BE2C (cell line): Measurements from ENCODE around the gene IGFLR1.
A peak's percentile ranks its signal among the peaks of the same experiment; 100 is the strongest.

Source experiments
- DNase-seq: peaks from one replicate; pipeline ENCODE4 v3.0.0-alpha.2; 2020
- H3K27me3 ChIP-seq: fragments of 250-450 bp; sonication (Bioruptor Pico); 2 replicates; pipeline ENCODE4 v1.5.1; 2020; ENCODE audit warnings: mild to moderate bottlenecking
- H3K36me3 ChIP-seq: fragments of 250-450 bp; sonication (Bioruptor Pico); 2 replicates; pipeline ENCODE4 v1.5.1; 2020; ENCODE audit warnings: mild to moderate bottlenecking
- H3K4me1 ChIP-seq: fragments of 250-450 bp; sonication (Bioruptor Pico); 2 replicates; pipeline ENCODE4 v1.5.1; 2020
- H3K4me3 ChIP-seq: 2 replicates; pipeline ENCODE4 v1.5.1; 2011; ENCODE audit warnings: low read depth, low read length
- H3K9me3 ChIP-seq: fragments of 250-450 bp; sonication (Bioruptor Pico); 2 replicates; pipeline ENCODE4 v1.5.1; 2020
- TF ChIP-seq, protein P1 (sequence below): IDR thresholded peaks from 2 replicates; pipeline ENCODE4 v1.5.1; 2012; ENCODE audit warnings: mild to moderate bottlenecking, low read depth, low read length

IGFLR1 gene

DNA sequence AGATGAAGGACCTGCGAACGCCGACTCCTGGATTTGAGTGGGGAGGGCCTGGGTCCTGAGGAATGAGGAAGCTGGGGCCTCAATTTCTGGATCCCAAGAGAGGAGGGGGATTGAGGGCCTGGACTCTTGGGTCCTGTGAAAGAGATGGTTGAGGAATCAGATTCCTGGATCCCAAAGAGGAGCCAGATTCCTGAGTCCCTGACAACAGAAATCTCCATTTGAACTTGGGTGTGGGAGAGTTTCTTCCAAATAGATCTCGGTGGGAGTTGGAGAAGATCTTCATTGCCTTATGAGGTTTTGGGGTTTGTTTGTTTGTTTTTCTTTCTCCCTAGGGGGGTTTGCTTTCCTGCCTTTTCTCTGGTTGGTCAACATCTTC, 3.8 kb upstream of the IGFLR1 start:
- no peaks in the 10 kb centered on the region for H3K27me3 ChIP-seq
- H3K9me3 ChIP-seq = no peaks in the 10 kb centered on the region
- TF ChIP-seq, protein P1, sequence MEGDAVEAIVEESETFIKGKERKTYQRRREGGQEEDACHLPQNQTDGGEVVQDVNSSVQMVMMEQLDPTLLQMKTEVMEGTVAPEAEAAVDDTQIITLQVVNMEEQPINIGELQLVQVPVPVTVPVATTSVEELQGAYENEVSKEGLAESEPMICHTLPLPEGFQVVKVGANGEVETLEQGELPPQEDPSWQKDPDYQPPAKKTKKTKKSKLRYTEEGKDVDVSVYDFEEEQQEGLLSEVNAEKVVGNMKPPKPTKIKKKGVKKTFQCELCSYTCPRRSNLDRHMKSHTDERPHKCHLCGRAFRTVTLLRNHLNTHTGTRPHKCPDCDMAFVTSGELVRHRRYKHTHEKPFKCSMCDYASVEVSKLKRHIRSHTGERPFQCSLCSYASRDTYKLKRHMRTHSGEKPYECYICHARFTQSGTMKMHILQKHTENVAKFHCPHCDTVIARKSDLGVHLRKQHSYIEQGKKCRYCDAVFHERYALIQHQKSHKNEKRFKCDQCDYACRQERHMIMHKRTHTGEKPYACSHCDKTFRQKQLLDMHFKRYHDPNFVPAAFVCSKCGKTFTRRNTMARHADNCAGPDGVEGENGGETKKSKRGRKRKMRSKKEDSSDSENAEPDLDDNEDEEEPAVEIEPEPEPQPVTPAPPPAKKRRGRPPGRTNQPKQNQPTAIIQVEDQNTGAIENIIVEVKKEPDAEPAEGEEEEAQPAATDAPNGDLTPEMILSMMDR = no peak
- DNase-seq = no peak
- H3K4me3 ChIP-seq = peak overlapping the region; percentile 75
- H3K36me3 ChIP-seq = no peaks in the 10 kb centered on the region
- peaks cover 6% of the 10 kb centered on the region; the same call in 1 of the 2 replicates for H3K4me1 ChIP-seq

DNA sequence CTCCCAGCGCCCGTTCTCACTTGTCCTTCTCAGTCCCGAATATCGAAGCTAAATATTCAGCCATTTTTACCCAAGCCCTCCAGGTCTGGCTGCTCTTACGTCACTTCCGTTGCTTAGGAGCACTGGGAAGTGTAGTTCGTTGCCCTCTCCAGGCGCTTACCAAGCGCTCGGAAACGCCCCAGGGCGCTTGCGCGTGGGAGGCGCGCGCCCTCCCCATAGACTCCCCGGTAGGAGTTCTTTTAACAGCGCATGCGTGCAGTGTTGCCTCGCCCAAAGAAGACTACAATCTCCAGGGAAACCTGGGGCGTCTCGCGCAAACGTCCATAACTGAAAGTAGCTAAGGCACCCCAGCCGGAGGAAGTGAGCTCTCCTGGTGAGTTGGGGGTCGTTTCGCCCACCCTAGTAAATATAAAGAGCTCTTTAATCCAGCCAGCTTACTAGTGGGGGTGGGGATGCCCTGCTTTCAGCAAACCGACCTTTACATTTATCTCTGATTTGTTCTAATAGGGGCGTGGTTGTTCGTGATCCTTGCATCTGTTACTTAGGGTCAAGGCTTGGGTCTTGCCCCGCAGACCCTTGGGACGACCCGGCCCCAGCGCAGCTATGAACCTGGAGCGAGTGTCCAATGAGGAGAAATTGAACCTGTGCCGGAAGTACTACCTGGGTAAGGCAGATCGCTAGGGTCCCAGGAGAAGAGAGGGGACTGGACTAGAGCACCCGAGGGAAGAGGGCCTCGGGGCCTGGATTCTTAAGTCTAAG, 3.3 kb upstream of the IGFLR1 start, which contains the start of the genes PSENEN and U2AF1L4:
PSENEN (plus strand) TSS at position 324 of the 759 bp plus-strand sequence; CDS start at position 604, 280 bp downstream.
U2AF1L4 (minus strand) TSS at position 91 of the 759 bp plus-strand sequence; CDS start at position 64, 27 bp downstream.
- Histone ChIP-seq H3K4me1 (peaks cover 6% of the 10 kb centered on the region; the same call in 1 of the 2 replicates), H3K36me3 (no peaks in the 10 kb centered on the region), H3K4me3 (peak within 1 kb of the TSS; percentile 75), H3K27me3 (no peaks in the 10 kb centered on the region), H3K9me3 (no peaks in the 10 kb centered on the region)
- peak; percentile 97 for DNase-seq
- TF ChIP-seq, protein P1 = no peak

DNA sequence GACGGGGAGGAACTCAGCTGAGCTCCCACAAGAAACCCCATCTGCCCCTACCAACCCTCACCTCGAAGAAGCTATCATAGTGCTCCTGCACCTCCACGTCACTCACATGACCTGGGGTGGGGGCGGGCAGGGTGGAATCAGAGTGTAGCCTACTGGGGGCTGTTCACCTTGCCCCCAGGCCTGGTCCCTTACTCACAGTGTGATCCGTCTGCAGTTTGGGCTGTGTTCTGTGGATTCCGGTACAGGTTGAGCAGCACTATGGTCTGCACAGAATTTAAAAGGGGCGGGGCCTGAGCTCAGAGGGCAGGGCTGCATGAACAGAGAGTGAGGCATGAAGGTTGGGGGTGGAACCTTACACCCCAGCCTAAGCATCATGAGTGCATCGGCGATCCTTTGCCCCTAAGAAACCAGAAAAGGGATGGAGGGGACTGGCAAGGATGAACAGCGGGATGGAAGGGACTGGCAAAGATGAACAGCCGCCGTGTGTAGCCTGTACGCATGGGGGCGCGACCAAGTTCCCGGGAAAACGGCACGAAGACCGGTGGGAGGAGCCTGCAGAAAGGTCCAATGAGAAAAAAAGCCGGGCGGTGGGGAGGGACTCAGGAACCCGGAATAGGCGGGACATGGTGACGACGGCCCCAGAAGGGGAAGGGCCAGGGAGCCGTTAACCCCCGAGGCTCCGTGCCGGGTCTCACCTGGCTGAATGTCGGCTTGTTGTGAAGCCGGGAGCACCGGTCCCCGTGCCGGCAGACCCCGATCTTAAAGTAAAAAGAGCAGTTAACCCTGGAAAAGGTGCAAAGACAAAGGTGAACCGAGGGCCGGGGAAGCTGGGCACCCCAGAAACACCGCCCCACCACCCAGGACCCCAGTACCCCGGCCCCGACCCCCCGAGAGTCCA, 2.4 kb upstream of the IGFLR1 start:
- Histone ChIP-seq H3K36me3 (no peaks in the 10 kb centered on the region), H3K9me3 (no peaks in the 10 kb centered on the region), H3K27me3 (no peaks in the 10 kb centered on the region), H3K4me1 (peaks cover 6% of the 10 kb centered on the region; the same call in 1 of the 2 replicates), H3K4me3 (peak overlapping the region; percentile 75)
- DNase-seq = peak; percentile 98
- TF ChIP-seq, protein P1 = peak; percentile 54

DNA sequence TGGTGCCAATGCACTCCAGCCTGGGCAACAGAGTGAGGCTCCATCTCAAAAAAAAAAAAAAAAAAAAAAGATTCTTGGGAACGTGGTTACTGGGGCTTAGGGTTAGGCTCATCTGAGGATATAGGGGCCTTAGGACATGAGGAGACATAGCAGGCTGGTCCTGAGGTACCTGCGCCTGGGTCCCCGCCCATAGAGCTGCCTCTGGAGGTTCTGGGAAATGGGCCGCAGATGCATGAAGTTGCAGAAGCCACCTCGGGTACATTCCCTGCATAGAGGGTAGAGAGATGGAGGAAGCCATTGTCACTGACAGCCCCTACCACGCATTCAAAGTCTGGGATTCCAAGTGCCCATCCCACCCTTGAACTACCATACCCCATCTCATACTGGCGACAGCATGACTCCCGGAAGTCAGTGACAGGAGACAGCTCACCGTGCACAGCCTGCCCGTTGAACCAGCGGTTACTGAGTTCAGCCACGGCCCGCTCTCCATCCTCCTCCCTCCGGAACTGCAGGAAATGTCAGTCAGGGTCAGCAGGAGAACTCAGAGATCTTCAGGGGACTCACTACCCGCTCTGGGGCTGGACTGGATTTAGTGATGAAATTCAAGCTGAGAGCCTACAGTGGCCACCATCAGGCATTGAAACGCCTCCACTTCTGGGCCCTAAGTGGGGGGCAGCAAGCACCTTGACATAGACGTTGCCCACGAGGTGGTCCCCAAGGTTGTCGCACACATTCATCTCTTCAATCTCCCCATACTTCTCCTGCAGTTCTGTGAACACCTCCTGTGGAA, 1.6 kb upstream of the IGFLR1 start:
- Histone ChIP-seq H3K4me3 (peak overlapping the region; percentile 75; the same call in 1 of the 2 replicates), H3K27me3 (no peaks in the 10 kb centered on the region), H3K4me1 (peaks cover 3% of the 10 kb centered on the region; the same call in 1 of the 2 replicates), H3K36me3 (no peaks in the 10 kb centered on the region), H3K9me3 (no peaks in the 10 kb centered on the region)
- TF ChIP-seq, protein P1 = no peak
- no peak for DNase-seq

DNA sequence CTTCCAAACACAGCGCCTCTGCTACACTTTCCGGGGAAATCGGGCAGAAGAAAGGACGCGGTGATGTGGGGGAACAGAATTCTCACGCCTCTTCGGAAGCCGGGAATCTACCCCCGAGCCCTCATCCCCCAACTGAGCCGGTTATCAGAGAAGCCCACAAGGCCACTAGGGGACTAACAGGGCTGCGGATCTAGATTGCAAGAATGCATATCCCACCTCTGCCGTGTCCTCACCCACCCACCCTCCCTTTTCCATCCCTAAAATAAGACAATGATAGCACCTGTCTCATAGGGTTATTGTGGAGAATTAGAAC, 1.1 kb downstream of the IGFLR1 start:
- H3K36me3 ChIP-seq = peaks cover 21% of the 10 kb centered on the region

More for the DNA sequence above, 1.1 kb downstream of the IGFLR1 start:
- TF ChIP-seq, protein P1 = peak; percentile 39
- DNase-seq = no peak
- no peaks in the 10 kb centered on the region for H3K9me3 ChIP-seq
- peaks cover 3% of the 10 kb centered on the region; the same call in 1 of the 2 replicates for H3K4me1 ChIP-seq
- peak overlapping the region; percentile 80 for H3K4me3 ChIP-seq
- no peaks in the 10 kb centered on the region for H3K27me3 ChIP-seq
